IMR-90 (cell line): ENCODE measurements around the gene LELP1. TPM values are rescaled to one million over a fixed set of nuclear protein-coding genes. Genes with fewer than 3 reads are reported as not detected.

Source experiments
- ATAC-seq: fragments of 200-7000 bp; cut with Tn5 transposase; 2 replicates; pipeline ENCODE4 v1.9.1; 2020; ENCODE audit warnings: low read depth, mild to moderate bottlenecking, moderate library complexity
- BruUV-seq: library from RNA; stranded (reverse); fragments of 400-500 nt; replicated peaks from 2 replicates; lab custom pipeline; 2021; lab: Mats Ljungman, UMichigan
- CTCF ChIA-PET: fragments of 300-600 bp; formaldehyde crosslinking; extraction: SDS; loops from one replicate; lab custom pipeline; 2021; ENCODE audit warnings: antibody characterized with exemption; lab: Yijun Ruan, JAX
- POLR2A ChIA-PET: fragments of 300-600 bp; sonication (Branson Sonifier 250); formaldehyde crosslinking; loops from one replicate; lab custom pipeline; 2022; ENCODE audit warnings: antibody characterized with exemption; ENCODE audit not compliant: unreplicated experiment; lab: Charles Lee
- DNase-seq: peaks from one replicate; pipeline ENCODE4 v3.0.0; 2013
- H2AFZ ChIP-seq: replicated peaks from 2 replicates; pipeline ENCODE3; 2013; ENCODE audit warnings: low read length, mild to moderate bottlenecking; ENCODE audit not compliant: poor library complexity
- H2AK5ac ChIP-seq: 2 replicates; pipeline ENCODE4 v1.6.1; 2013; ENCODE audit warnings: low read depth, low read length, inconsistent platforms
- H2AK9ac ChIP-seq: replicated peaks from 2 replicates; pipeline ENCODE3; 2013; ENCODE audit warnings: mild to moderate bottlenecking, low read depth, low read length, moderate library complexity; ENCODE audit not compliant: poor library complexity
- H2BK120ac ChIP-seq: 2 replicates; pipeline ENCODE4 v1.6.1; 2013; ENCODE audit warnings: low read depth, low read length, inconsistent platforms
- H2BK15ac ChIP-seq: 3 replicates; pipeline ENCODE4 v1.6.1; 2013; ENCODE audit warnings: low read depth, low read length, inconsistent platforms
- H2BK20ac ChIP-seq: 2 replicates; pipeline ENCODE4 v1.6.1; 2013; ENCODE audit warnings: low read depth, mild to moderate bottlenecking, inconsistent platforms, low read length, moderate library complexity
- H2BK5ac ChIP-seq: 2 replicates; pipeline ENCODE4 v1.6.1; 2013; ENCODE audit warnings: mild to moderate bottlenecking, low read depth, low read length, inconsistent platforms; ENCODE audit not compliant: poor library complexity, severe bottlenecking
- H3K14ac ChIP-seq: replicated peaks from 2 replicates; pipeline ENCODE4 v1.6.1; 2013; ENCODE audit warnings: low read depth, low read length, inconsistent platforms
- H3K18ac ChIP-seq: 2 replicates; pipeline ENCODE4 v1.6.1; 2013; ENCODE audit warnings: low read depth, low read length, control low read depth
- H3K23ac ChIP-seq: 2 replicates; pipeline ENCODE4 v1.6.1; 2013; ENCODE audit warnings: low read depth, low read length, inconsistent platforms
- H3K27ac ChIP-seq: 2 replicates; pipeline ENCODE4 v1.5.1; 2013; ENCODE audit warnings: mild to moderate bottlenecking, control low read depth, low read length; ENCODE audit not compliant: insufficient read depth
- H3K27me3 ChIP-seq: 2 replicates; pipeline ENCODE4 v1.6.1; 2013; ENCODE audit warnings: low read length; ENCODE audit not compliant: control insufficient read depth, insufficient read depth
- H3K36me3 ChIP-seq: 2 replicates; pipeline ENCODE4 v1.6.1; 2013; ENCODE audit warnings: low read length, mixed read lengths; ENCODE audit not compliant: control insufficient read depth, insufficient read depth
- H3K4ac ChIP-seq: 2 replicates; pipeline ENCODE4 v1.6.1; 2013; ENCODE audit warnings: low read depth, low read length, inconsistent platforms
- H3K4me1 ChIP-seq: 2 replicates; pipeline ENCODE4 v1.6.1; 2013; ENCODE audit warnings: low read length, mixed read lengths; ENCODE audit not compliant: control insufficient read depth, insufficient read depth
- H3K4me2 ChIP-seq: 2 replicates; pipeline ENCODE4 v1.6.1; 2013; ENCODE audit warnings: low read depth, mild to moderate bottlenecking, control low read depth, low read length, moderate library complexity
- H3K4me3 ChIP-seq: 2 replicates; pipeline ENCODE4 v1.5.1; 2013; ENCODE audit warnings: low read depth, mild to moderate bottlenecking, control low read depth, low read length, moderate library complexity; ENCODE audit not compliant: insufficient read depth
- H3K56ac ChIP-seq: 2 replicates; pipeline ENCODE4 v1.6.1; 2013; ENCODE audit warnings: low read length, inconsistent platforms; ENCODE audit not compliant: insufficient read depth; ENCODE audit errors: extremely low read depth
- H3K79me1 ChIP-seq, 2 experiments: 2 replicates each; pipeline ENCODE4 v1.6.1; 2013; ENCODE audit warnings: low read length in 2 of 2, inconsistent platforms in 1 of 2, low read depth in 1 of 2
- H3K9ac ChIP-seq: 2 replicates; pipeline ENCODE4 v1.6.1; 2013; ENCODE audit warnings: low read depth, low read length, control low read depth
- H3K9me1 ChIP-seq: 2 replicates; pipeline ENCODE4 v1.6.1; 2013; ENCODE audit warnings: low read length, inconsistent platforms; ENCODE audit not compliant: insufficient read depth
- H3K9me3 ChIP-seq: 2 replicates; pipeline ENCODE4 v1.6.1; 2013; ENCODE audit warnings: low read length; ENCODE audit not compliant: control insufficient read depth, insufficient read depth
- H4K20me1 ChIP-seq: 2 replicates; pipeline ENCODE4 v1.6.1; 2013; ENCODE audit warnings: low read length, inconsistent platforms; ENCODE audit not compliant: insufficient read depth
- H4K5ac ChIP-seq: 2 replicates; pipeline ENCODE4 v1.6.1; 2013; ENCODE audit warnings: mild to moderate bottlenecking, low read depth, low read length, control low read depth
- H4K8ac ChIP-seq, 2 experiments: 2 replicates each; pipeline ENCODE4 v1.6.1; 2013; ENCODE audit warnings: low read depth in 2 of 2, low read length in 2 of 2, control low read depth in 1 of 2, inconsistent platforms in 1 of 2
- H4K91ac ChIP-seq: 2 replicates; pipeline ENCODE4 v1.6.1; 2013; ENCODE audit warnings: low read depth, low read length, inconsistent platforms; ENCODE audit not compliant: insufficient read depth
- BHLHE40 ChIP-seq: fragments of 150-350 bp; IDR thresholded peaks from 2 replicates; pipeline ENCODE4 v1.6.1; 2016; ENCODE audit warnings: mild to moderate bottlenecking, low read depth, low read length
- CEBPB ChIP-seq: IDR thresholded peaks from 2 replicates; pipeline ENCODE4 v1.6.1; 2012; ENCODE audit warnings: low read depth, low read length, improper control_type of control experiment
- CHD1 ChIP-seq: IDR thresholded peaks from 2 replicates; pipeline ENCODE4 v1.6.1; 2012; ENCODE audit warnings: low read depth, low read length, improper control_type of control experiment
- FOS ChIP-seq: fragments of 150-350 bp; IDR thresholded peaks from 2 replicates; pipeline ENCODE4 v1.6.1; 2016; ENCODE audit warnings: low read depth, low read length
- MAFK ChIP-seq: IDR thresholded peaks from 2 replicates; pipeline ENCODE4 v1.6.1; 2012; ENCODE audit warnings: low read depth, low read length, improper control_type of control experiment
- MAZ ChIP-seq: IDR thresholded peaks from 2 replicates; pipeline ENCODE4 v1.6.1; 2012; ENCODE audit warnings: low read depth, mild to moderate bottlenecking, low read length, improper control_type of control experiment, moderate library complexity, borderline replicate concordance
- MXI1 ChIP-seq: IDR thresholded peaks from 2 replicates; pipeline ENCODE4 v1.6.1; 2012; ENCODE audit warnings: low read depth, mild to moderate bottlenecking, low read length, moderate library complexity, borderline replicate concordance
- NFE2L2 ChIP-seq: fragments of 150-350 bp; IDR thresholded peaks from 2 replicates; pipeline ENCODE4 v1.6.1; 2016; ENCODE audit warnings: low read depth, mild to moderate bottlenecking, low read length
- POLR2A ChIP-seq: IDR thresholded peaks from 2 replicates; pipeline ENCODE4 v1.6.1; 2012; ENCODE audit warnings: mild to moderate bottlenecking, low read depth, low read length
- RAD21 ChIP-seq: IDR thresholded peaks from 2 replicates; pipeline ENCODE4 v1.6.1; 2012; ENCODE audit warnings: low read length, improper control_type of control experiment
- RCOR1 ChIP-seq: IDR thresholded peaks from 2 replicates; pipeline ENCODE4 v1.6.1; 2012; ENCODE audit warnings: mild to moderate bottlenecking, low read length, improper control_type of control experiment; ENCODE audit not compliant: insufficient replicate concordance
- RFX5 ChIP-seq: IDR thresholded peaks from 2 replicates; pipeline ENCODE4 v1.8.0; 2012; ENCODE audit warnings: low read depth, mild to moderate bottlenecking, low read length, moderate library complexity
- SMC3 ChIP-seq: fragments of 150-350 bp; IDR thresholded peaks from 2 replicates; pipeline ENCODE4 v1.6.1; 2016; ENCODE audit warnings: low read depth, mild to moderate bottlenecking, antibody characterized with exemption, low read length, moderate library complexity
- WGBS, 2 experiments: methylation state at CpG; one replicate each; pipeline versions ENCODE4 v1.1.5 to v1.1.7; 2013; ENCODE audit warnings: missing lambda C conversion rate in 2 of 2; ENCODE audit not compliant: insufficient read length in 1 of 2; ENCODE audit errors: extremely low coverage in 2 of 2; 5-methylcytosine and 5-hydroxymethylcytosine counted together
- dilution Hi-C: fragments of 300-500 bp; cut with HindIII; formaldehyde crosslinking; loops from one replicate; pipeline ENCODE4 v1.14.3; 2018; ENCODE audit warnings: low sequenced_read_pairs; ENCODE audit not compliant: unreplicated experiment
- in situ Hi-C: fragments of 300-500 bp; cut with MboI; formaldehyde crosslinking; loops from 3 replicates; pipeline ENCODE4 v1.14.3; 2019; ENCODE audit warnings: low sequenced_read_pairs, inconsistent platforms, mixed read lengths
- intact Hi-C: fragments of 100-400 bp; cut with micrococcal nuclease; formaldehyde crosslinking; loops from 2 replicates; pipeline ENCODE4 v1.10.0; 2022
- polyA plus RNA-seq, 3 experiments: library from polyadenylated mRNA; depleted of rRNA; stranded (reverse); fragments of >200 nt; gene quantifications; 2 replicates each; pipeline ENCODE4 v1.2.3, GENCODE V29; 2012; ENCODE audit warnings: low replicate concordance in 1 of 3
- total RNA-seq: library from RNA; depleted of rRNA; stranded (reverse); fragments of >200 nt; gene quantifications from 2 replicates; pipeline ENCODE4 v1.2.3, GENCODE V29; 2012
- TF ChIP-seq, protein P1 (sequence below): conservative IDR thresholded peaks from 2 replicates; pipeline ENCODE4 v1.5.1; 2012; ENCODE audit warnings: mild to moderate bottlenecking, low read depth, low read length, improper control_type of control experiment
- TF ChIP-seq, protein P2 (sequence below): fragments of 150-350 bp; IDR thresholded peaks from 2 replicates; pipeline ENCODE4 v1.6.1; 2016; ENCODE audit warnings: low read depth, mild to moderate bottlenecking, low read length, moderate library complexity, borderline replicate concordance
- TF ChIP-seq, protein P3 (sequence below): fragments of 150-350 bp; IDR thresholded peaks from 2 replicates; pipeline ENCODE4 v1.6.1; 2017; ENCODE audit warnings: mild to moderate bottlenecking, antibody characterized with exemption, low read length, low read depth

LELP1 gene
- total and polyA plus RNA-seq, 2 of the 4 experiments (the other 2 are of a cell fraction): not detected

DNA sequence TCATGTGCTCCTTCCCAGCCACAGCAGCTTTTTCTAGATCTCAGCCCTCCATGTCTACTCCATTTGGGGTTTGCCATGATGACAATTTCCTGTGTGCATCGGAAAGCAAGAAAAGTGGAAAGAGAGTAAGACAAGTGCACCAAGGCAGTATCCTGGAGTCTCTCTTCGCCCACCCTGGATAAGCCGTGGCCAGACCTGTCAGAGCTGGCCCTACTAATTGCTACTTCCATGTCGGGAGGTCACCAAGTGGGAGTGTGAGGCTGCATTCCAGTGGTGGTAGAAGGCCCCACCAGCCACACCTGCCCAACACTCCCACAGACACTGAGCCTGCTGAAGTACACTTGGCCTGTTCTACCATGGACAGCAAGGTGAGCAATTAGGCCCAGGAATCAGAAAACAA, 42.2 kb downstream of the LELP1 start:
- intact Hi-C loops (no loop called here), in situ Hi-C loops (no loop called here), dilution Hi-C loops (no loop called here)
- H3K27ac ChIP-seq: no peak overlapping the region
- no peak overlapping the region for H3K18ac ChIP-seq
- H3K9me1 ChIP-seq: no peaks in the 10 kb centered on the region
- H3K9ac ChIP-seq: no peak overlapping the region
- no peak overlapping the region for H2BK120ac ChIP-seq
- H4K20me1 ChIP-seq: no peaks in the 10 kb centered on the region
- no peak overlapping the region for H2AK5ac ChIP-seq
- no peaks in the 10 kb centered on the region for H3K4me1 ChIP-seq
- no peak overlapping the region for H2AFZ ChIP-seq
- no peak overlapping the region for H3K4me2 ChIP-seq
- no peak overlapping the region for H3K56ac ChIP-seq
- no peak overlapping the region for H3K4me3 ChIP-seq
- no peak for ATAC-seq
- WGBS, 2 experiments: no CpG with 5 or more reads among the region's 4 CpGs
- H3K23ac ChIP-seq: no peak overlapping the region
- H4K8ac ChIP-seq: no peak overlapping the region
- no peak overlapping the region for H4K91ac ChIP-seq
- no peak overlapping the region for H2AK9ac ChIP-seq
- DNase-seq: no peak
- no peaks in the 10 kb centered on the region for H3K9me3 ChIP-seq
- ChIA-PET CTCF (no interaction called here), POLR2A (no interaction called here)
- no peak overlapping the region for H2BK5ac ChIP-seq
- no peaks in the 10 kb centered on the region for H3K27me3 ChIP-seq
- TF ChIP-seq, protein P1, sequence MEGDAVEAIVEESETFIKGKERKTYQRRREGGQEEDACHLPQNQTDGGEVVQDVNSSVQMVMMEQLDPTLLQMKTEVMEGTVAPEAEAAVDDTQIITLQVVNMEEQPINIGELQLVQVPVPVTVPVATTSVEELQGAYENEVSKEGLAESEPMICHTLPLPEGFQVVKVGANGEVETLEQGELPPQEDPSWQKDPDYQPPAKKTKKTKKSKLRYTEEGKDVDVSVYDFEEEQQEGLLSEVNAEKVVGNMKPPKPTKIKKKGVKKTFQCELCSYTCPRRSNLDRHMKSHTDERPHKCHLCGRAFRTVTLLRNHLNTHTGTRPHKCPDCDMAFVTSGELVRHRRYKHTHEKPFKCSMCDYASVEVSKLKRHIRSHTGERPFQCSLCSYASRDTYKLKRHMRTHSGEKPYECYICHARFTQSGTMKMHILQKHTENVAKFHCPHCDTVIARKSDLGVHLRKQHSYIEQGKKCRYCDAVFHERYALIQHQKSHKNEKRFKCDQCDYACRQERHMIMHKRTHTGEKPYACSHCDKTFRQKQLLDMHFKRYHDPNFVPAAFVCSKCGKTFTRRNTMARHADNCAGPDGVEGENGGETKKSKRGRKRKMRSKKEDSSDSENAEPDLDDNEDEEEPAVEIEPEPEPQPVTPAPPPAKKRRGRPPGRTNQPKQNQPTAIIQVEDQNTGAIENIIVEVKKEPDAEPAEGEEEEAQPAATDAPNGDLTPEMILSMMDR: no peak
- TF ChIP-seq POLR2A (no peak), CHD1 (no peak), RCOR1 (no peak), BHLHE40 (no peak), NFE2L2 (no peak), MAZ (no peak), MAFK (no peak), MXI1 (no peak), SMC3 (no peak), RFX5 (no peak), CEBPB (no peak), FOS (no peak), RAD21 (no peak)
- TF ChIP-seq, protein P2, sequence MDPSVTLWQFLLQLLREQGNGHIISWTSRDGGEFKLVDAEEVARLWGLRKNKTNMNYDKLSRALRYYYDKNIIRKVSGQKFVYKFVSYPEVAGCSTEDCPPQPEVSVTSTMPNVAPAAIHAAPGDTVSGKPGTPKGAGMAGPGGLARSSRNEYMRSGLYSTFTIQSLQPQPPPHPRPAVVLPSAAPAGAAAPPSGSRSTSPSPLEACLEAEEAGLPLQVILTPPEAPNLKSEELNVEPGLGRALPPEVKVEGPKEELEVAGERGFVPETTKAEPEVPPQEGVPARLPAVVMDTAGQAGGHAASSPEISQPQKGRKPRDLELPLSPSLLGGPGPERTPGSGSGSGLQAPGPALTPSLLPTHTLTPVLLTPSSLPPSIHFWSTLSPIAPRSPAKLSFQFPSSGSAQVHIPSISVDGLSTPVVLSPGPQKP: no peak
- TF ChIP-seq, protein P3, sequence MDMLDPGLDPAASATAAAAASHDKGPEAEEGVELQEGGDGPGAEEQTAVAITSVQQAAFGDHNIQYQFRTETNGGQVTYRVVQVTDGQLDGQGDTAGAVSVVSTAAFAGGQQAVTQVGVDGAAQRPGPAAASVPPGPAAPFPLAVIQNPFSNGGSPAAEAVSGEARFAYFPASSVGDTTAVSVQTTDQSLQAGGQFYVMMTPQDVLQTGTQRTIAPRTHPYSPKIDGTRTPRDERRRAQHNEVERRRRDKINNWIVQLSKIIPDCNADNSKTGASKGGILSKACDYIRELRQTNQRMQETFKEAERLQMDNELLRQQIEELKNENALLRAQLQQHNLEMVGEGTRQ: no peak
- no peaks in the 10 kb centered on the region for H3K36me3 ChIP-seq
- no peak overlapping the region for H2BK15ac ChIP-seq
- H3K79me1 ChIP-seq: no peaks in the 10 kb centered on the region
- BruUV-seq: no TSS peak
- no peak overlapping the region for H4K5ac ChIP-seq
- H2BK20ac ChIP-seq: no peak overlapping the region
- H3K14ac ChIP-seq: no peak overlapping the region
- no peak overlapping the region for H3K4ac ChIP-seq
